Measurements from ENCODE around the gene FAM217A. TPM values are rescaled to one million over a fixed set of nuclear protein-coding genes. Genes with fewer than 3 reads are reported as not detected.

The FAM217A gene
- total and polyA plus RNA-seq, 9 of the 15 experiments (the other 6 are each of a cell fraction or from before 2014, with no cell fraction given) = not detected

- TF ChIP-seq ARID3A (IDR thresholded peaks at IDR 0.05; ENCODE audit: borderline replicate concordance, low read depth, low read length) (no peak), SRSF7 (optimal IDR thresholded peaks at IDR 0.05; ENCODE audit: low read depth, low read length) (no peak), HMG20B (CRISPR knock-in tag; IDR thresholded peaks at IDR 0.05) (no peak), PML (IDR thresholded peaks at IDR 0.05; ENCODE audit: low read length) (no peak), ATF3 (IDR thresholded peaks at IDR 0.05) (peak; percentile 58), ATF3 (CRISPR knock-in tag; conservative IDR thresholded peaks at IDR 0.05) (no peak), TAF1 (IDR thresholded peaks at IDR 0.05; ENCODE audit: control insufficient read depth, extremely low read depth, insufficient read depth, low read length, severe bottlenecking) (no peak), TAF15 (IDR thresholded peaks at IDR 0.05; ENCODE audit: low read depth, low read length) (no peak), ZBTB8A (IDR thresholded peaks at IDR 0.05; ENCODE audit: partially characterized antibody) (no peak), ZNF449 (CRISPR knock-in tag; IDR thresholded peaks at IDR 0.05) (no peak), HNRNPH1 (optimal IDR thresholded peaks at IDR 0.05; ENCODE audit: low read depth, low read length) (no peak), HCFC1 (IDR thresholded peaks at IDR 0.05; ENCODE audit: low read depth, low read length) (no peak), JUN (IDR thresholded peaks at IDR 0.05; ENCODE audit: borderline replicate concordance, low read depth, low read length) (peak; percentile 38; the same call in 1 of the 2 replicates), JUN (CRISPR knock-in tag; IDR thresholded peaks at IDR 0.05; ENCODE audit: borderline replicate concordance) (no peak), CHD2 (IDR thresholded peaks at IDR 0.05; ENCODE audit: low read depth, low read length) (no peak)
- TF ChIP-seq, protein P1, sequence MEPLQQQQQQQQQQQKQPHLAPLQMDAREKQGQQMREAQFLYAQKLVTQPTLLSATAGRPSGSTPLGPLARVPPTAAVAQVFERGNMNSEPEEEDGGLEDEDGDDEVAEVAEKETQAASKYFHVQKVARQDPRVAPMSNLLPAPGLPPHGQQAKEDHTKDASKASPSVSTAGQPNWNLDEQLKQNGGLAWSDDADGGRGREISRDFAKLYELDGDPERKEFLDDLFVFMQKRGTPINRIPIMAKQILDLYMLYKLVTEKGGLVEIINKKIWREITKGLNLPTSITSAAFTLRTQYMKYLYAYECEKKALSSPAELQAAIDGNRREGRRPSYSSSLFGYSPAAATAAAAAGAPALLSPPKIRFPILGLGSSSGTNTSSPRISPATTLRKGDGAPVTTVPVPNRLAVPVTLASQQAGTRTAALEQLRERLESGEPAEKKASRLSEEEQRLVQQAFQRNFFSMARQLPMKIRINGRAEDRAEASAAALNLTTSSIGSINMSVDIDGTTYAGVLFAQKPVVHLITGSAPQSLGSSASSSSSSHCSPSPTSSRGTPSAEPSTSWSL (CRISPR knock-in tag; IDR thresholded peaks at IDR 0.05; ENCODE audit: borderline replicate concordance) = no peak
- TF ChIP-seq, protein P2, sequence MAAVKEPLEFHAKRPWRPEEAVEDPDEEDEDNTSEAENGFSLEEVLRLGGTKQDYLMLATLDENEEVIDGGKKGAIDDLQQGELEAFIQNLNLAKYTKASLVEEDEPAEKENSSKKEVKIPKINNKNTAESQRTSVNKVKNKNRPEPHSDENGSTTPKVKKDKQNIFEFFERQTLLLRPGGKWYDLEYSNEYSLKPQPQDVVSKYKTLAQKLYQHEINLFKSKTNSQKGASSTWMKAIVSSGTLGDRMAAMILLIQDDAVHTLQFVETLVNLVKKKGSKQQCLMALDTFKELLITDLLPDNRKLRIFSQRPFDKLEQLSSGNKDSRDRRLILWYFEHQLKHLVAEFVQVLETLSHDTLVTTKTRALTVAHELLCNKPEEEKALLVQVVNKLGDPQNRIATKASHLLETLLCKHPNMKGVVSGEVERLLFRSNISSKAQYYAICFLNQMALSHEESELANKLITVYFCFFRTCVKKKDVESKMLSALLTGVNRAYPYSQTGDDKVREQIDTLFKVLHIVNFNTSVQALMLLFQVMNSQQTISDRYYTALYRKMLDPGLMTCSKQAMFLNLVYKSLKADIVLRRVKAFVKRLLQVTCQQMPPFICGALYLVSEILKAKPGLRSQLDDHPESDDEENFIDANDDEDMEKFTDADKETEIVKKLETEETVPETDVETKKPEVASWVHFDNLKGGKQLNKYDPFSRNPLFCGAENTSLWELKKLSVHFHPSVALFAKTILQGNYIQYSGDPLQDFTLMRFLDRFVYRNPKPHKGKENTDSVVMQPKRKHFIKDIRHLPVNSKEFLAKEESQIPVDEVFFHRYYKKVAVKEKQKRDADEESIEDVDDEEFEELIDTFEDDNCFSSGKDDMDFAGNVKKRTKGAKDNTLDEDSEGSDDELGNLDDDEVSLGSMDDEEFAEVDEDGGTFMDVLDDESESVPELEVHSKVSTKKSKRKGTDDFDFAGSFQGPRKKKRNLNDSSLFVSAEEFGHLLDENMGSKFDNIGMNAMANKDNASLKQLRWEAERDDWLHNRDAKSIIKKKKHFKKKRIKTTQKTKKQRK (IDR thresholded peaks at IDR 0.05; ENCODE audit: borderline replicate concordance, low read depth, low read length) = no peak
Observed at GRCh38 chr6:4125933-4126864, 47.3 kb upstream of the FAM217A start (continued).
